Stimulated activated CD8-positive, alpha-beta memory T cell treated with anti-CD3 and anti-CD28 coated beads, Interleukin-15, amount 100 ng/mL, for 24 hours (primary cell): ENCODE measurements around the gene PTPN14.
"Not testable (repeated sequence)": the region's sequence is repeated elsewhere in the genome, so short reads cannot be mapped to it uniquely, and the experiment has no call there.

Source experiments
- DNase-seq: peaks from one replicate; pipeline ENCODE4 v3.0.0-alpha.2; 2020; ENCODE audit warnings: low read depth

The PTPN14 gene

DNA sequence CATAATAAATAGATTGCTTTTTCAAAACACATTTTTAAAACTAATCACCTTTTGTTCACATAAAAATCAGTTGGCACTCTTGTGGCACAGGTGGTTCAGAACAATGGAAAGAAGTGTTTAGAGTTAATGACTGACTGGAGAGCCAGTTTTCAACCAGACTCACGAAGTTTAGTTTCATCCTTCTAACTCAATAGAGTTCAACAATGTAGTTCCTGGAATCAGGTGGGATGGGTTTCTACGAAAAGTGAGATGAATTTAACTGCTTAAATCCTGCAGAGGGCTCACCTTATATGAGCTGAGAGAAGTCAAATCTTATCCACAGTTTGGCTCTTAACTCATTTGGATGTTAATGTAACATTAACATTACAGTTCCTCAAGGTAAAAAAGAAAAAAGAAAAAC is 153.9 kb downstream of the PTPN14 start:
- DNase-seq, result no peak

DNA sequence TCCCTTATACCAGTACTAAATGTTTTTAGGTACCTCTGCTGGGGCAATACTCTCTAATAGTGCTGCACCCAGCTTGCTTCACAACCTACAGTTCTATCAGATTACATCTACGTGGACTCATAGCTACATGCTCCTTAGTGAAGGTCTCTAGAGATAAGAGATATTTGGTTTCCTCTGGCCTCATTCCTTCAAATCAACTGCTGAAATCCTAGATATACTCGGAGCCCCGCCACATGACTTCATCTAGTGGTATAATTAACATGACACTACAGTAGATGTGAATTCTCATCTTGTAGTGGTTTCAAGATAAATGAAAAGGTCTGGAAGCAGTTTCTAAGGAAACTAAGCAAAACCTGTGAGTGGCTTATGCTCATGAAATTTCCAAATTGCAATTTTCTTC is 155.1 kb downstream of the PTPN14 start:
- no peak for DNase-seq

DNA sequence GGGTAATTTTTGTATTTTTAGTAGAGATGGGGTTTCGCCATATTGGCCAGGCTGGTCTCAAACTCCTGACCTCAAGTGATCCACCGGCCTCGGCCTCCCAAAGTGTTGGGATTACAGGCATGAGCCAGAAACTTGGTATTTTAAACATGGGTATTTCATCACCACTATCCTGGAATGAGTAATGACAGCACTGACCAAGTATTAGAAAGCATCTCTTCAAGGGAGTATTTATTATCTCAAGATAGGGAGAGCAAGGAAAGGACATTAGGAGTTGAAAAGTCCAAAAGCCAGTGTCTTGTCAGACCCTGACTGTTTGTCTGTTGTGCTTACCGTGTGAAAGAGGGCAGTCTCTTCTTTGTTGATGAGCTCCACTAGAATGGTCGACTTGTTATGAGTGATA is 156.8 kb downstream of the PTPN14 start:
- DNase-seq, result not testable (repeated sequence)

DNA sequence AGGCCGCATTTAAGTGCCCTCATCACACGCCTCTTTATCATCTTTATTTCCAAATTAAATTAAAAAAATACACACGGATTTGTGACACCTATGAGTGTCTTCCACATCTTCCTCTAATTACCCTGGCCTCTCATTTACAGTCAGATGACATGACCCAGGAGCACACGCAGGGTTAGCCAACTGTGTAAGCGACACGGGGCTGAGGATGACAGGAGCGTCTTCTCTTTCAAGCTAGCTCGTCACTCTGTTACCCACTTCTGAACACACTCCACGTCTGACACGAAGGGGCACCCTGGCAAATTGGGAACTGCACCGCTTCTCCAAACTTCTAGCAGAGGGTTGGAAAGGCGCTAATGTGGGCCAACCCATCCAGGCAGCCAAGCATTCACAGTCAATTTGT is 158.3 kb downstream of the PTPN14 start:
- DNase-seq, result no peak

DNA sequence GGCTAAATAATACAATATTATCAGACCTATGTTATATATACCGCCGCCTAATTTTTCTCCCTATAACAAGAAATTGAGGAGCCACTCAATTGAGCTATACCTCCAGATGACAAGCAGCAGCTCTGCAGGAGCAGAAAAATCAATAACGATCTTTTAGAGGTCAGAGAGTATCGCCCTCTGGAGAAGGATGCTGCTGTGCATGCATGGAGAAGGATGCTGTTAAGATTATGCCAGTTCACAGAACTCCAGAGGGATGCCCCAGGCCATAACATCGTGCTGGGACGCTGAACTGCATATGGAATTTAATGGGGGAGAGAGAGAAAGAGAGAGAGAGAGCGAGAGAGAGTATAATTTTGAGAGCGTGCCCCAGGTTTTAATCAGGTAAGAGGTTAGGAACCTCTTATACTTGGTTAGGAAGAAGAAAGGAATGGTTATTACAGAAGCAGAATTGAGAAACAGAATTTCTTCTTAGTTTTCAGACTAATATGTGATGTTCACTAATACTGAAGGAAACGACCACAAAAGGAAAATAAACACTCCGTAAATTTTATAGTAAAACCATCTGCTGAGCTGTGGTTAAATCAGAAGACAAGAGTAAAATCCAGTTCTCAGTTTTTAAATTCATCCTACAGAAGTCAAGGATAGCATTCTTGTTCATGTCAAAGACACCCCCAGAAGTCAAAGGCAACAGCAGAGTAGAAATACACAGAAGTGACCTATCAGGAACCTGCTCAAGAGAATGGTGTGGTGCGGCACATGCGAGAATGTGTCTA is 159.3 kb downstream of the PTPN14 start:
- no peak for DNase-seq

DNA sequence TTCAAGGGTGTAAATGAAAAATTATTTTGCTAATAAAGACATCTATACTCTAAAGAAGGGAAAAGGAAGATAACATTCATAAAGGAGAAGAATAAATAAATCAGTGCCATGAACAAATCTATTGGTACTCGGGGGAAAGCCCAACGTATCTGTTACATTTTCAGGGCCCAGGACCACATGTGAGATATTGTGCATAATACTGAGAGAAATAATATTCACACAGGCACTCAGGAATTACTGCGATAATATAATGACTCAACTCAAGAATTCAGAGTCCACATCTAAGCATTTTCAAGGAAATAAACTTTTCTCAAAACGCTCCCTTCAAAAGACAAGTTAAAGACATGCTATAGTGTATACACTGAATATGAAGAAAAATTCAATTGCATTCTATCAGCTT is 161.7 kb downstream of the PTPN14 start:
- DNase-seq, result no peak

DNA sequence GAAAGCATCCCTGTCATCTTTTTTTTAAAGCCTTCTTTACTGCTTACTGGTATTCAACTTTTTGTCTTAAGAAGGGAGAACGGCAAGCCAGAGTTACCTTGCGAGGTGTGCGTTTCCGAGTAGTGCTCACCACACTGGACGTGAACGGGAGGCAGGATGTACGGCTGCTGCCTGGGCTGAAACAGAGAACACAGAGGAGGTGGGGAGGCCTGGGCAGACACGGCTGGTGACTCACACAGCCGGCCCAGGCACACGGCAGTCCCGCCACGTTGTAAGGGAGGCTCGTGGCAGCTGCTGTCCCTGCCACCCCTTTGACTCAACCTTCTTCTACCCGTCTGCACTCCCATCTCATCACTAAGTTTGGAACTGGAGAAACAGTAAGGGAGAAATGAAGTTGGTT is 164.7 kb downstream of the PTPN14 start:
- no peak for DNase-seq

DNA sequence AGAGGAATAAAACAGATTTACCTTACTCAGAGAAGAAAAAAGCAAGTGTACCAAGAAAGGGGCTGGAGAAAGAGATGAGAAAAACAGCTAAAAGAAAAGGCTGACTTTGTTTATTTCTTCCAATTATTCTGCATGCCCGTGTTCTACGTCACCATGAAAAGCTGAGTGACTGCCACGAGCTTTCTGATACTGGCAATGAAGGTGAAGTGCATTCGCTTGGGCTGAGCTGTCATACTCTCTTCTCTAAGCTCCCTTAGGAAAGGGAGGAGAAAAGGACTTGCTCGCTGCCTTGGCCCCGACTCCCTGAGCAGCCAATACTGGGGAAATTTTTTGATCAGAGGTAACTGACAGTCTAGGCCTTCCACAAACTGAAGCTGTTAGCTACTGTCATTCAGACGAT is 165.1 kb downstream of the PTPN14 start:
- DNase-seq, result no peak

DNA sequence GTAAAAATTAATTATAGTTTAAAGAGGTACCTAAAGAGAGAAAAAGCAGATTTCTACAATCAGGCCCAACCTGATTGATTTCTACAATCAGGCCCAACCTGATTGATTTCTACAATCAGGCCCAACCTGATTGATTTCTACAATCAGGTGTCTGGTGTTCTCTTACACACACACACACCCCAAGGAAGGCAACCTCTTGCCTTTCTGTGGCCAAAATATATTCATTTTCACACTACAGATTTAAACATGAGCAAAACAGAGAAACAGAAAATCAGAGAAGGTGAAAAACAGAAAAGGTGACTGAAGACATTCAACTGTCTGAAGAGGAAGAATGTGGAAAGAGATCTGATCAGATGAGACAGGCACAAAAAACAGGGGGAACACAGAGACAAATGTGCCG is 166.0 kb downstream of the PTPN14 start:
- no peak for DNase-seq

DNA sequence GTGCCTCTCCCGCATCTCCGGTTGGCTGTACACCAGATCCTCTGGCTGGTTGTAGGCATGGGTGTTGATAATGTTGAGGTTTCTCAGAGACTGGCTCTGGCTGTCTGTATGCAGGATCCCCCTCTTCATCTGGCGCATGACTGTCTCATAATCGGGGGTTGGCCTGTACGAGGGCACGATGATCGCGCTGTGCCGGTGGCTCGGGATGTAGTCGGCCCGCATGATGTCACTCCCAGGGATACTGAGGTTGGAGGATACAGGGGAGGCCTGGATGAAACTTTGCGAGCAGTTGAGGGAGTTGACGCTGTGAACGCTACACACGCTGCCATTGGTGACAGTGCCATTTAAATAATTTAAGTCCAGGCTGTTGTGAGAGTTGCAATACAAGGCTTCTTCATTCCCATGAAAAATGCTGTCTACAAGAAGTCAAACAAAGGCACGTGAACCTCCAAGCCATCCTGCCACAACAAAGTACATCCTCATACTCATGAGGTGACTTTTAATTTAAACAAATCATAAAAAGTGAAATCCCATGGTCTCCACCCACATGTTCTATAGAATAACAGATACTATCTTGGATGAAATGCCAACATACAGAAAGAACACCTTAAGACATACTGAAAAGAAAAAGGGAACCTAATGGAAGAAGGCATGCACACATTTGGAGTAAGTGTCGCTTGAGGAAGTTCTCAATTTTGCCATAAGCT is 166.9 kb downstream of the PTPN14 start:
- no peak for DNase-seq

DNA sequence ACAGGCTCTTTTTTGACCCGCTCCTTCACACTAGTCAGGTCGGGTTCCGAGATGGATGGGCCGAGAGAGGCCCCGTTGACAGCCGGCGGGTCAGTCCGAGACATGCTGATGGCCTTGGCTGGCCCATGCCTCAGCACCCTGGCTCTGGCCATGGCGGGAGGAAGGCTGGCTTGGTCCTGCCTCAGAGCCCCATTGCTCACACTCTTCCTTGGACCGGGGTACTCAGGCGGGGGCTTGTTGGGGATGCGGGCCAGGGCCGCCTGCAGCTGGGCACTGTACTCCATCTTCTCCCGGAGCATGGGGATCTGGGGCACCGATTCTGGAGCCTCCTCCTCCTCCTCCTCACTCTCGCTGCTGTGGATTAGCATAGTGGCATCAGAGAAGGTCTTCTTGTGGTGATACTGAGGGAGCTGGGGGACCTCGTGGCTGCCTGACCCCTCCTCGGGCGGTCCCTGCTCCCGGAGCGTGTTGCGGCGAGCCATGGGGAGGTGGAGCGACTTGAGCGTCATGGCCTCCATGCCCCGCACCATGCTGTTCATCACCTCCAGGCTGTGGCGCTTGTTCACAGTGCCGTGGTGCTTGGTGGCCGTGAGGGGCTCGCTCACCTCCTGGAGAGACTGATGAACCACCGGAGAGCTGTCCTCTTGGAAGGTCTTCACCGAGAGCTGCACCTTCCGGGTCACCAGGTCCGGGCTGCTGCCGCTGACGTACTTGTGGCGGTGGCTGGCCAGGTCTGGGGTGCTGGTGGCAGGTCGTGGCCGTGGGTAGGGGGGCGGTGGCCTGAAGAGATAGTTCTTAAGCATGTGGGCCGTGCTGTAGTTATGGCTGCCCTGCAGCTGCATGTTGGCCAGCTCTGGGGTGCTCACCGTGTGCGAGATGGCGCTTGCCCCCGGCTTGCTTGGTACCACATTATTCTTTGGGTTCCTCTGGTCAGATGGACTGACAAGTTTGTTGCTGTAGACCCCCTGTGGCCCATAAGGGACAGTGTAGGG is 167.7 kb downstream of the PTPN14 start:
- no peak for DNase-seq

DNA sequence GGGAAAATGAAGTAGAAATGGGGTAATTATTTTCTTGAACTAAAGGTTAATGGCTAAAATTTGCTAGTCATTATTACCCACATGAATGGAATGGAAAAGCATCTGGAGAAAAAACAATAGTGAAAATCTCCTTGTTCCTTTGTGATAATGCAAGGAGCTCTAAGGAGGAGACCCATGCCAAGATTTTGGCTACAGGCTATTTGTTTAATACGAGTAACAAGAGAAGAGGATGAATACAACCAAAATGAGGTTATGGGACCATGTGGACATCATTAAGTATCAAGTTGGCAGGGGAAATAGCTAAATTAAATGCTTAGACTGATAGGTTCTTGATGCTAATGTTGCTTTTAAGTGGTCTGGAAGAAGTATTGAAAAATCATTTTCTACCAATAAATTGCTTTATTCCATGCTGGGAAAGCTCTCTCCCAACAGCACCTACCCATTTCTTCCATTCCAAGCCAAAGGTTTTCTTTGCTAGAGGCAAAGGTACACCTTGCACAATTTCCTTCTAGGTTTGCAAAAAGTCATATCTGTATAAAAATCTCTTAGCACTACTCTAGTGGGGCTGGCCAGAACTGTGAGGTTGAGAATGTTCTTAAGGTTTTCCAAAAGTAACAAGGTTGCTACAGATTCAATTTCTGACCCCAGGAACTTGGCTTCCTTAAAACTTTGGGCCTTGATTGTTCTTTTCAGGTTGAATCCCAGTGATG is 170.3 kb downstream of the PTPN14 start:
- no peak for DNase-seq

DNA sequence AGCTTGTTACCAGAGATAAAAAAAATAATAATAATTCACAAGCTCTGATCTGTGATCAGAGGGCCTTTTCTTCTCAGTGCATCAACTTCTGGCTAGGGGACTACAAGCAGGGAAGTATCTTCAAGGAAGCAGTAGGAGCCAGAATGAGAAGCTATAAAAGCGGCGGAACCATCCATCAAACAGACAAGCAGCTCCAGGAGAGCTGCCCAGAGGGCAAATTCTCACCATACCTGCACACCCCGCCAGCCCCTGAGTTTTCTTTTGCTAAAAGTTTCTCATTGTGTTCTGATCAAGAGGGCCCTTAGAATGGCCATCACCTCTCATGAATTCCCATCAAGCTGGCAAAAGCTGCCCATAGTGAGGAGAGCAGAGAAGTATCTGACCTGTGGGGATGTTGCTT is 171.0 kb downstream of the PTPN14 start:
- no peak for DNase-seq

DNA sequence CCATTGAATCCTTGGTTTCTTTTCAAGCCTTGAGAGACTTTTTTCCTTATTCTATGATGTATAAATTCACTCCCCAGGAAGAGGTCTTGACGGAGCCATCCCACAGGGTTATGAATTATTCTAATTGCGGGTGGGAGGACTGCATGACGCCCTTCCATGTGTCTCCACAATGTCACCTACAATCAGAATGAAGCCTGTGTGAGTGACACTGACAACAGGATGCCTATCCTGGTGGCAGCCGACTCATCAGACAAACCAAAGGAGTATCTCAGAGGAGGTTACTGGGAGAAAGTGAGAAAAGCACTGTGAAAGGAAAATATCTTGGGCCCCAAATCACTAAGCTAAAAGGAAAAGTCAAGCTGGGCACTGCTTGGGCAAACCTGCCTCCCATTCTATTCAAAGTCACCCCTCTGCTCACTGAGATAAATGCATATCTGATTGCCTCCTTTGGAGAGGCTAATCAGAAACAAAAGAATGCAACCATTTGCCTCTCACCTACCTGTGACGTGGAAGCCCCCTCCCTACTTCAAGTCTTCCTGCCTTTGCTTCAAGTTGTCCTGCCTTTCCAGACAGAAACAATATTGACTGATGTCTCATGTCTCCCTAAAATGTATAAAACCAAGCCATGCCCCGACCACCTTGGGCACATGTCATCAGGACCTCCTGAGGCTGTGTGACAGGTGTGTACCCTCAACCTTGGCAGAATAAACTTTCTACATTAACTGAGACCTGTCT is 172.0 kb downstream of the PTPN14 start:
- no peak for DNase-seq

DNA sequence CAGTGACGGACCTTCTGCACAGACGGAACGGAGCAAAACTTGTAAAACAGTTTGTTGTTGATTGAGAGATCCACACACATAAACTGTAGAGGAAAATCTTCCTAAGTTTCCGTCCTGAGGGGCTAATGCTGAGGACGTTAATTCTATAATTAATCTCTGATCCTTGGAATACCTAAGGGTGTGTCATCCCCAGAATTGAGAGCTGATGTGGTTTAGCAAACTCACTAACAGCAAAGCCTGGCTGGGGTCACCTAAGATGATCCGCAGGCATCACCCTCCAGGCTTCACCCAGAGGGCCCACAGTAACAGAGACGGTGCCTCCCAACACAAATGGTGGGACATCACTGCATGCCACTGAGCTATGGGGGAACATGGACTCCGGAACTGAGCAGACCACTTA is 172.9 kb downstream of the PTPN14 start:
- DNase-seq, result no peak

DNA sequence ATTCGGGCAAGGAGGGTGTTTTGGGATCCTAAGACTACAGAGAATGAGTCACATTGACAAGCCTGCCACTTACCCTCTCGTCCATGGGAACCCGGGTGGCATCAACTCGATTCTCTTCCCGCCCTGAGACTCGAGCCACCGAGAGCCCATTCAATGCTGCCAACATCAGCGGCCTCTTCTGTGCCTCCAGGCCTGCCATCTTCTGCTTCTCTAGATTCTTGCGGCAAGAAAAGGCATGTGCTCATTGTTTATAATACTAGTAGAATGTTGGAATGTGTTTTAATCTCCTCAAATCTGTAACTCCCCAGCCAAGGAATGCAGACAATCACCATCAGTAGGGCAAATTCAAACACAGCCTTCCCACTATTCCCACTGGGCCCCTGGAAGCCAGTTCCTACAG is 173.5 kb downstream of the PTPN14 start:
- no peak for DNase-seq

DNA sequence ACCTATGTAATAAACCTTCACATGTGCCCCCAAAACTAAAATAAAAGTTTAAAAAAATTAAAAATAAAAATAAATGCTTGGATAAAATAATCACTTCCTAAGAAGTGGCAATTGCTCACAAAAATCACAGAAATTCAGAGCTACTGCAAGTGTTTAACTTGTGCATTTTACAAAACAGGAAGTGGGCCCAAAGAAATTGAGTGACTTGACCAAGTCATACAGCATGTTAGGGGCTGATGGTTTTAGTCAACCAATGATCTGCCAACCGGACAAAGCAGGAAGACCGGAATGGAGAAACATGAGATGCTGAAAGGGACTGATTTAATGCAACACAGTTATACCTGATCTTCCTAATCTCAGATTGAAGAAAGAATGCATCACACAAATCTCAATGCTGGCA is 173.9 kb downstream of the PTPN14 start:
- no peak for DNase-seq

DNA sequence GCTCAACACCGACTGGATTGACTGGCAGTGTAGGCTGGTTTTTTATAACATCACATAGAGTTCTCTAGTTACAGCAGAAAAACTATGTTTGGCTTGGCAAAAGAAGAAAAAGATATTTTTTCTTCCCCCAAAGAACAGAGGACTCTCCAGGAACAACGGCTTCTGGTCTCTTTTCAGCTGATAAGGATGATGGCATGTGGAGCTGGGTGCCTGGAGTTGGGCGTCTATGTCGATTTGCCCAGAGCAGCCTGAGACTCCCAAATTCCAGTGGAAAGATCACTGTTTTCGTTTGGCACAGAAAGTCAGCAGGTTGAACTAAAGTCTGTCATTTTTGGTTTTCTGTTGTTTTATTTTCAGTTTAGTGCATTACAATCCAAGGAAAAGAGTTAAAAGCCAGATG is 179.3 kb downstream of the PTPN14 start:
- DNase-seq, result no peak

DNA sequence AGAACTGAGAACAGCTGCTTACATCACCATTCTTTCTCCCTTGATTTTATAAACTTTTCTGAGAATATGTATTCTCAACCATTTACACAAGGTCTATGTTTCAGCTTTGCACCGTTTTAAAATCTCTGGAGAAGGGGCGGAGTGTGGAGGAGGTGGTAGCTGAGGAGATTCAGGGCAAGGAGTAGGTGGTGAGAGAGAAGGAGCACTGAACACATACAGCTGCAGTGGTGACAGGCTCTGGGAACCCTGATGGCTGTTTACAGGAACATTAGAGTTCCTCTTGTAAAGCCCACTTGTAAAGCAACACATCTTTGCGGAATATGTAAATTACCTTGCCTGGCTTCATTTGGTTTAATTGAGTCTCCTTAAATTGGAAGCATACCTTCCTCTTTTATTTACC is 180.8 kb downstream of the PTPN14 start:
- DNase-seq, result no peak

DNA sequence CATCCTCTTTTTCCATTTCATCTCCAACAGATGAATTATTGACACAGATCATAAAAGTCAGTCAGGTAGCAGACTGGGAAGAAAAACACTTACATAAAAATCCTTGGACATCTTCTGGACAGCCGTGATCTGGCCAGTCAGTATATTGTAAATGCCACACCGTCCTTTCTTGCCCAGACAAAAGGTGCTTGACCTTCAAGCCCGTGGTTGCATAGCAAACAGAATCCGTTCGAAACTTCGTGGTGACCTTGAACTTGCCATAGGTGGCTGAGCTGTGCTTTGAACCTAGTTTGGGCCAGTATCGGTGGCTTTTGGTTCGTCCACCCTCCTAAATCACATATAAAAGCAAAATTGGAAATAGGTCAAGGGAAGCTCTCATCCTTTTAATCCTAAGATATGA is 182.0 kb downstream of the PTPN14 start:
- no peak for DNase-seq

DNA sequence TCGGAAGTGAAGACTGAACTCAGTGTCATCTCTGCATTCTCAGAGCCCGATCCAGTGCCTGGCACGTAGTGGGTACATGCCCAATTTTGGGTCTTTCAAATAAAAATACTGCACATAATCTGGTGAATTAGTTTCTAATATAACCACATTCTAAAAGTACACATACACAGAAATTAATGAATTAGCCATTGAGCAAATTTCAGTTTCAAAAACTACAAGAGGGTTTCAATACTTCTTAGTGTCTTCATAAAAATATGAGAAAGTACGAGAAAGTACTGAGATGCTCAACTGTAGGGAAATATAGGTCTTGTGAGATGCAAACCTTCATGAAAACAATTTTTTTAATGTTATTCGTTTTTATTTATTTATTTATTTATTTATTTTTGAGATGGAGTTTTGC is 183.6 kb downstream of the PTPN14 start:
- no peak for DNase-seq
